Astrocyte (in vitro differentiated cells and primary cell): ENCODE results near the gene CMC4. TPM values are rescaled to one million over a fixed set of nuclear protein-coding genes. Genes with fewer than 3 reads are reported as not detected.
A peak's percentile ranks its signal among the peaks of the same experiment; 100 is the strongest.

Experiments
- DNase-seq: peaks from one replicate; pipeline ENCODE4 v3.0.0-alpha.2; 2010; ENCODE audit warnings: low read depth
- FAIRE-seq: peaks from 2 replicates; lab custom pipeline; 2011; peaks lifted over from hg19 to GRCh38; lab: Jason Lieb, UNC
- H2AFZ ChIP-seq: 2 replicates; pipeline ENCODE4 v1.6.0; 2012; ENCODE audit warnings: low read depth, low read length, inconsistent platforms
- H3K27ac ChIP-seq: 2 replicates; pipeline ENCODE4 v1.5.1; 2011; ENCODE audit warnings: low read depth, low read length, inconsistent platforms
- H3K27me3 ChIP-seq: 2 replicates; pipeline ENCODE4 v1.6.0; 2011; ENCODE audit warnings: low read length, inconsistent platforms; ENCODE audit not compliant: insufficient read depth
- H3K36me3 ChIP-seq: 2 replicates; pipeline ENCODE4 v1.5.1; 2011; ENCODE audit warnings: low read length, inconsistent platforms; ENCODE audit not compliant: insufficient read depth
- H3K4me1 ChIP-seq: 2 replicates; pipeline ENCODE4 v1.5.1; 2011; ENCODE audit warnings: low read length, inconsistent platforms; ENCODE audit not compliant: insufficient read depth
- H3K4me2 ChIP-seq: 2 replicates; pipeline ENCODE4 v1.6.0; 2012; ENCODE audit warnings: low read length, inconsistent platforms
- H3K4me3 ChIP-seq: 2 replicates; pipeline ENCODE4 v1.5.1; 2011; ENCODE audit warnings: low read depth, mild to moderate bottlenecking, low read length, inconsistent platforms; ENCODE audit not compliant: insufficient read depth
- H3K79me2 ChIP-seq: 2 replicates; pipeline ENCODE4 v1.6.0; 2012; ENCODE audit warnings: mild to moderate bottlenecking, low read length, inconsistent platforms; ENCODE audit not compliant: insufficient read depth
- H3K9ac ChIP-seq: 2 replicates; pipeline ENCODE4 v1.6.0; 2012; ENCODE audit warnings: mild to moderate bottlenecking, low read length, inconsistent platforms
- H3K9me3 ChIP-seq: 2 replicates; pipeline ENCODE4 v1.5.1; 2012; ENCODE audit warnings: low read depth, mild to moderate bottlenecking, low read length, inconsistent platforms; ENCODE audit not compliant: insufficient read depth
- H4K20me1 ChIP-seq: 2 replicates; pipeline ENCODE4 v1.6.0; 2012; ENCODE audit warnings: low read length, inconsistent platforms; ENCODE audit not compliant: insufficient read depth
- H3K27ac Mint-ChIP-seq: one replicate; pipeline ENCODE4 v1.8.0; 2021; ENCODE audit warnings: mild to moderate bottlenecking, mixed read lengths; ENCODE audit not compliant: unreplicated experiment
- H3K27me3 Mint-ChIP-seq: one replicate; pipeline ENCODE4 v1.8.0; 2021; ENCODE audit warnings: low read depth, mixed read lengths; ENCODE audit not compliant: unreplicated experiment
- H3K36me3 Mint-ChIP-seq: one replicate; pipeline ENCODE4 v1.8.0; 2021; ENCODE audit warnings: low read depth, mixed read lengths; ENCODE audit not compliant: unreplicated experiment
- H3K4me1 Mint-ChIP-seq: one replicate; pipeline ENCODE4 v1.8.0; 2021; ENCODE audit warnings: low read depth, mixed read lengths; ENCODE audit not compliant: unreplicated experiment
- H3K4me3 Mint-ChIP-seq: one replicate; pipeline ENCODE4 v1.8.0; 2021; ENCODE audit warnings: mild to moderate bottlenecking, moderate library complexity, mixed read lengths; ENCODE audit not compliant: unreplicated experiment
- H3K9me3 Mint-ChIP-seq: one replicate; pipeline ENCODE4 v1.8.0; 2021; ENCODE audit warnings: mild to moderate bottlenecking, mixed read lengths; ENCODE audit not compliant: unreplicated experiment
- EZH2 ChIP-seq: IDR thresholded peaks from 2 replicates; pipeline ENCODE4 v1.6.1; 2012; ENCODE audit warnings: mild to moderate bottlenecking, low read length, inconsistent platforms; ENCODE audit not compliant: insufficient read depth
- total RNA-seq: library from RNA; stranded (reverse); gene quantifications from 2 replicates; pipeline ENCODE4 v1.2.1, GENCODE V29; 2021
- TF ChIP-seq, protein P1 (sequence below): IDR thresholded peaks from 2 replicates; pipeline ENCODE4 v1.5.1; 2011; ENCODE audit warnings: low read depth, mild to moderate bottlenecking, inconsistent platforms, low read length, moderate library complexity; ENCODE audit not compliant: insufficient read depth

The CMC4 gene
- total RNA-seq, 1 donor from 2014 or later, result 5.2 TPM

DNA sequence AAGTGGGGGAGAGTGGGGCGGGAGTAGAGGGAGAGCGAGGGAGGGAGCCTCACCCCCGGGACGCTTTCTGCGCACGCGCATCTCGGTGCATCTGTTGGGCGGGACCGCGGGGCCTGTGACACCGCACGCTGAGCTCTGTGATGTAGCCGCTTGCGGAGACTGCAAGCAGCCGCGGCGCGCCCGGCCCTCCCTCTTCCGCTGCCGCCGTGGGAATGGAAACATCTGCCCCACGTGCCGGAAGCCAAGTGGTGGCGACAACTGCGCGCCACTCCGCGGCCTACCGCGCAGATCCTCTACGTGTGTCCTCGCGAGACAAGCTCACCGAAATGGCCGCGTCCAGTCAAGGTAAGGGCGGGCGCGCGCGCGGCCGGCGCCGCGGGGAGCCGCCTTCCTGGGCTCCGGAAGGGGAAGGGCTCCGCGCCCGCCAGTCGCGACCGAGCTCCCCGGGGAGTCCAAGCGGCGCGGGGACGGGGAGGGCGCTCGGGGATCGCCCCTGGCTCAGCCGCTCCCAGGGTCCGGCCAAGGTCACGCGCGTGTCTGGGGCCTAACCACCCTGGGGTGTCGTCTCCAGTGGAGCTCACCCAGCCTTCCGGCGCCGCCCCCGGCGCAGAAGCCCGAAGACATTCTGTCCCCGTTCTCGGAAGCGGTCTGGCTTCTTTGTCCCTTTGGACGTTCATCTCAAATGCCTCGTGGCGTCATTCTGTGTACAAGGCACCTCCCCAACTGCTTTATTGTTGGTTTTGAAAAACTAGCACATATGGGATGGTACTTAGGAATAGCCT, 44.0 kb downstream of the CMC4 start, which contains the start of gene FUNDC2:
Gene FUNDC2, plus strand, starts transcription at position 118 of the 782 bp plus-strand sequence. Its CDS starts 95 bp downstream, at position 213.
- Histone ChIP-seq H2AFZ (peak within 1 kb of the TSS; percentile 71), H3K9ac (peak within 1 kb of the TSS; percentile 99), H3K4me2 (peak within 1 kb of the TSS; percentile 91), H3K4me3 (peak within 1 kb of the TSS; percentile 87), H3K27ac (peak within 1 kb of the TSS; percentile 97), H3K36me3 (no peaks in the 10 kb centered on the region), H3K79me2 (peaks cover 17% of the 10 kb centered on the region), H3K4me1 (peaks cover 3% of the 10 kb centered on the region), H3K27me3 (no peaks in the 10 kb centered on the region), H3K9me3 (no peaks in the 10 kb centered on the region), H4K20me1 (no peaks in the 10 kb centered on the region)
- FAIRE-seq (peak; percentile 76), DNase-seq (peak; percentile 87)
- Mint-ChIP-seq H3K27ac (peak within 1 kb of the TSS; percentile 91), H3K36me3 (no peaks in the 10 kb centered on the region), H3K27me3 (no peaks in the 10 kb centered on the region), H3K4me3 (peak within 1 kb of the TSS; percentile 88), H3K9me3 (no peaks in the 10 kb centered on the region), H3K4me1 (peaks cover 5% of the 10 kb centered on the region)
- TF ChIP-seq EZH2, result no peak
- TF ChIP-seq, protein P1, sequence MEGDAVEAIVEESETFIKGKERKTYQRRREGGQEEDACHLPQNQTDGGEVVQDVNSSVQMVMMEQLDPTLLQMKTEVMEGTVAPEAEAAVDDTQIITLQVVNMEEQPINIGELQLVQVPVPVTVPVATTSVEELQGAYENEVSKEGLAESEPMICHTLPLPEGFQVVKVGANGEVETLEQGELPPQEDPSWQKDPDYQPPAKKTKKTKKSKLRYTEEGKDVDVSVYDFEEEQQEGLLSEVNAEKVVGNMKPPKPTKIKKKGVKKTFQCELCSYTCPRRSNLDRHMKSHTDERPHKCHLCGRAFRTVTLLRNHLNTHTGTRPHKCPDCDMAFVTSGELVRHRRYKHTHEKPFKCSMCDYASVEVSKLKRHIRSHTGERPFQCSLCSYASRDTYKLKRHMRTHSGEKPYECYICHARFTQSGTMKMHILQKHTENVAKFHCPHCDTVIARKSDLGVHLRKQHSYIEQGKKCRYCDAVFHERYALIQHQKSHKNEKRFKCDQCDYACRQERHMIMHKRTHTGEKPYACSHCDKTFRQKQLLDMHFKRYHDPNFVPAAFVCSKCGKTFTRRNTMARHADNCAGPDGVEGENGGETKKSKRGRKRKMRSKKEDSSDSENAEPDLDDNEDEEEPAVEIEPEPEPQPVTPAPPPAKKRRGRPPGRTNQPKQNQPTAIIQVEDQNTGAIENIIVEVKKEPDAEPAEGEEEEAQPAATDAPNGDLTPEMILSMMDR, result no peak

DNA sequence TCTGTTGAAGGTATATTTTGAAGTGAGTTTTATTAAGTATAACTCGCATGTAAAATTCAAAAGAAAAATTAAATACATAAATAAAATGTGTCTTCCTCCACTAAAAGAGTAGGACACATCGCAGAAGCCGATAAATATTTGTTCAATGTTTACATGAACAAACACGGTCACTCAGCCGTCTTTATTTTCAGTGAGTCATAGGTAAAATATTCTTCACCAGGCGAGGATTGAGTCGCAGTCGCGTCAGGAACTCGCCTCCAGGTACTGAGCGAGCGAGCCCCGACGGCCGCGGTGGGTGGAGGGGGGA, 44.6 kb downstream of the CMC4 start:
- Histone ChIP-seq H3K9ac (peak overlapping the region; percentile 99), H3K4me3 (peak overlapping the region; percentile 54), H3K27ac (peak overlapping the region; percentile 97), H2AFZ (no peak overlapping the region), H3K9me3 (no peaks in the 10 kb centered on the region), H3K27me3 (no peaks in the 10 kb centered on the region), H3K79me2 (peaks cover 13% of the 10 kb centered on the region), H3K4me2 (peak overlapping the region; percentile 91), H3K36me3 (no peaks in the 10 kb centered on the region), H4K20me1 (no peaks in the 10 kb centered on the region), H3K4me1 (peaks cover 3% of the 10 kb centered on the region)
- Mint-ChIP-seq H3K4me1 (peaks cover 5% of the 10 kb centered on the region), H3K9me3 (no peaks in the 10 kb centered on the region), H3K27ac (peak overlapping the region; percentile 91), H3K4me3 (peak overlapping the region; percentile 84), H3K27me3 (no peaks in the 10 kb centered on the region), H3K36me3 (no peaks in the 10 kb centered on the region)
- DNase-seq (no peak), FAIRE-seq (peak; percentile 69)
- no peak for TF ChIP-seq EZH2
- TF ChIP-seq, protein P1, result no peak
